Natural killer cell (primary cell): ENCODE data around the gene BRD4. TPM values are rescaled to one million over a fixed set of nuclear protein-coding genes. Genes with fewer than 3 reads are reported as not detected.
"Not testable (repeated sequence)": the region's sequence is repeated elsewhere in the genome, so short reads cannot be mapped to it uniquely, and the experiment has no call there.

Experiments
- ATAC-seq, 3 donors: fragments of 150-1000 bp in 2 of 3; fragments of 200-7000 bp in 1 of 3; cut with Tn5 transposase; 1 replicate in 1 of 3; 2 replicates in 2 of 3; pipeline ENCODE4 v1.10.0; 2021; ENCODE audit warnings: mild to moderate bottlenecking in 2 of 3, moderate library complexity in 2 of 3
- DNase-seq, 2 donors: peaks; one replicate each; pipeline versions ENCODE4 v3.0.0 to v3.0.0-alpha.2; 2013 to 2021; ENCODE audit warnings: mixed read lengths in 1 of 2
- H3K27ac ChIP-seq: one replicate; pipeline ENCODE4 v1.5.1; 2013; ENCODE audit warnings: mild to moderate bottlenecking, low read length
- H3K27me3 ChIP-seq: one replicate; pipeline ENCODE4 v1.6.1; 2013; ENCODE audit warnings: low read length; ENCODE audit not compliant: control insufficient read depth, insufficient read depth
- H3K36me3 ChIP-seq: one replicate; pipeline ENCODE4 v1.6.1; 2013; ENCODE audit warnings: low read length; ENCODE audit not compliant: control insufficient read depth, insufficient read depth
- H3K4me1 ChIP-seq: one replicate; pipeline ENCODE4 v1.6.1; 2013; ENCODE audit warnings: low read length; ENCODE audit not compliant: control insufficient read depth, insufficient read depth
- H3K4me3 ChIP-seq: one replicate; pipeline ENCODE4 v1.5.1; 2013; ENCODE audit warnings: low read length
- H3K9me3 ChIP-seq: one replicate; pipeline ENCODE4 v1.6.1; 2013; ENCODE audit warnings: low read length; ENCODE audit not compliant: control insufficient read depth, insufficient read depth
- H3K27ac Mint-ChIP-seq, 2 donors: one replicate each; pipeline ENCODE4 v1.8.0; 2022; ENCODE audit warnings: mild to moderate bottlenecking in 2 of 2, mixed read lengths in 2 of 2, moderate library complexity in 1 of 2
- H3K27me3 Mint-ChIP-seq, 2 donors: one replicate each; pipeline ENCODE4 v1.8.0; 2022; ENCODE audit warnings: low read depth in 2 of 2, mixed read lengths in 2 of 2
- H3K36me3 Mint-ChIP-seq: one replicate; pipeline ENCODE4 v1.8.0; 2022; ENCODE audit warnings: mixed read lengths
- H3K4me1 Mint-ChIP-seq, 2 donors: one replicate each; pipeline ENCODE4 v1.8.0; 2022; ENCODE audit warnings: mixed read lengths in 2 of 2
- H3K4me3 Mint-ChIP-seq: one replicate; pipeline ENCODE4 v1.8.0; 2022; ENCODE audit warnings: mild to moderate bottlenecking, moderate library complexity, mixed read lengths
- H3K9me3 Mint-ChIP-seq, 2 donors: one replicate each; pipeline ENCODE4 v1.8.0; 2022; ENCODE audit warnings: mixed read lengths in 2 of 2
- CTCF ChIP-seq: fragments of 200-600 bp; IDR thresholded peaks from one replicate; pipeline ENCODE4 v1.8.0; 2022; ENCODE audit warnings: antibody characterized with exemption
- WGBS: methylation state at CpG from one replicate; pipeline ENCODE4 v1.1.7; 2013; ENCODE audit warnings: missing lambda C conversion rate; ENCODE audit not compliant: insufficient coverage; 5-methylcytosine and 5-hydroxymethylcytosine counted together
- intact Hi-C: fragments of 100-400 bp; cut with micrococcal nuclease; formaldehyde crosslinking; loops from one replicate; pipeline ENCODE4 v1.14.2; 2022
- total RNA-seq, 4 donors: library from RNA; stranded (reverse); fragments of 120-200 nt in 1 of 4; gene quantifications; one replicate each; pipeline versions ENCODE4 v1.2.3 to v1.2.4, GENCODE V29; 2013 to 2022

The BRD4 gene
- total RNA-seq, 3 donors from 2014 or later (not counting 1 experiment from before 2014, with no cell fraction given): 91.9 to 116 (median 98.3) TPM

DNA sequence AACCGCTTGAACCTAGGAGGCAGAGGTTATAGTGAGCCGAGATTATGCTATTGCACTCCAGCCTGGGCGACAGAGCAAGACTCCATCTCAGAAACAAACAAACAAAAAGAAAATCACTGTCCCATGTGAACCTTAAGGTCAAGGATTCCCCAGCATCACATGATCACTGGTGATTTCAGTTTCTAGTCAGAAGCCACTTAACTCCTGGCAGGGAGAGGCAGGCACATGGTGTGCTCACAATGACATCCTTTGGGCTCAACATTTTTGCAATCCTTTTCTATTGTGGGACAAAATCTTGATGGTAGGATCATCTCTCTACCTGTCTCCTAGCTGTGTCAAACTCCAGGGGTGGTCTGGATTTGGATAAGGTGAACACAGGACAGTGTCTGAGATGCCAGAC lies 35.1 kb upstream of the BRD4 start:
- DNase-seq (no peak), ATAC-seq (no peak)
- Histone ChIP-seq H3K27ac (no peak overlapping the region), H3K27me3 (no peaks in the 10 kb centered on the region), H3K9me3 (no peaks in the 10 kb centered on the region), H3K4me3 (no peak overlapping the region), H3K4me1 (no peaks in the 10 kb centered on the region), H3K36me3 (peaks cover 66% of the 10 kb centered on the region)
- no peaks in the 10 kb centered on the region for H3K9me3 Mint-ChIP-seq
- H3K27ac Mint-ChIP-seq: no peak overlapping the region
- TF ChIP-seq CTCF: no peak
- no peak overlapping the region for H3K4me3 Mint-ChIP-seq
- no peaks in the 10 kb centered on the region for H3K27me3 Mint-ChIP-seq
- no peaks in the 10 kb centered on the region for H3K36me3 Mint-ChIP-seq
- H3K4me1 Mint-ChIP-seq: peaks cover 0 to 7% of the 10 kb centered on the region in 2 donors
- intact Hi-C loops: no loop called here
- WGBS: 98% methylated on average over 3 of the region's 3 CpGs

- H3K27ac Mint-ChIP-seq: no peak overlapping the region
- H3K4me1 ChIP-seq: peaks cover 6% of the 10 kb centered on the region
- peaks cover 7% of the 10 kb centered on the region for H3K36me3 Mint-ChIP-seq
Measured at GRCh38 chr19:15365264-15365663, 32.9 kb upstream of the BRD4 start.

GRCh38 chr19:15363791-15364190 lies 31.5 kb upstream of the BRD4 start:
- H3K27ac ChIP-seq, H3K27ac Mint-ChIP-seq, H3K4me3 Mint-ChIP-seq, H3K27me3 Mint-ChIP-seq, H3K9me3 ChIP-seq, DNase-seq, H3K4me1 ChIP-seq, intact Hi-C loops, H3K4me3 ChIP-seq, ATAC-seq, H3K27me3 ChIP-seq, H3K9me3 Mint-ChIP-seq: not testable (repeated sequence)
- H3K4me1 Mint-ChIP-seq: peaks cover 7 to 22% of the 10 kb centered on the region in 2 donors
- peaks cover 12% of the 10 kb centered on the region for H3K36me3 Mint-ChIP-seq
- WGBS: no CpG with 5 or more reads among the region's 3 CpGs
- peaks cover 57% of the 10 kb centered on the region for H3K36me3 ChIP-seq

More at GRCh38 chr19:15365264-15365663, 32.9 kb upstream of the BRD4 start:
- ATAC-seq (peak; percentile 33 to 42 (median 37)), DNase-seq (no peak)
- H3K4me3 Mint-ChIP-seq: no peak overlapping the region
- H3K4me1 Mint-ChIP-seq: peaks cover 3 to 12% of the 10 kb centered on the region in 2 donors
- peaks cover 64% of the 10 kb centered on the region for H3K36me3 ChIP-seq
- H3K27me3 ChIP-seq: no peaks in the 10 kb centered on the region
- no peak overlapping the region for H3K4me3 ChIP-seq
- intact Hi-C loops: no loop called here
- WGBS: 98% methylated on average over 6 of the region's 6 CpGs
- H3K9me3 ChIP-seq: no peaks in the 10 kb centered on the region
- TF ChIP-seq CTCF: no peak
- no peaks in the 10 kb centered on the region for H3K27me3 Mint-ChIP-seq
- no peak overlapping the region for H3K27ac ChIP-seq
- H3K9me3 Mint-ChIP-seq: no peaks in the 10 kb centered on the region

DNA sequence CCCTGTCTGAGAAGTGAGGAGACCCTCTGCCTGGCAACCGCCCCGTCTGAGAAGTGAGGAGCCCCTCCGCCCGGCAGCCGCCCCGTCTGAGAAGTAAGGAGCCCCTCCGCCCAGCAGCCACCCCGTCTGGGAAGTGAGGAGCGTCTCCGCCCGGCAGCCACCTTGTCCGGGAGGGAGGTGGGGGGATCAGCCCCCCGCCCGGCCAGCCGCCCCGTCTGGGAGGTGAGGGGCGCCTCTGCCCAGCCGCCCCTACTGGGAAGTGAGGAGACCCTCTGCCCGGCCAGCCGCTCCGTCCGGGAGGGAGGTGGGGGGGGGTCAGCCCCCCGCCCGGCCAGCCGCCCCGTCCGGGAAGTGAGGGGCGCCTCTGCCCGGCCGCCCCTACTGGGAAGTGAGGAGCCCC lies 30.7 kb upstream of the BRD4 start:
- Mint-ChIP-seq H3K4me1 (peaks cover 7 to 16% of the 10 kb centered on the region in 2 donors), H3K36me3 (peaks cover 16% of the 10 kb centered on the region)
- H3K9me3 Mint-ChIP-seq, H3K4me3 ChIP-seq, H3K9me3 ChIP-seq, DNase-seq, H3K27me3 ChIP-seq, intact Hi-C loops, H3K4me3 Mint-ChIP-seq, H3K4me1 ChIP-seq, ATAC-seq, H3K27ac Mint-ChIP-seq, H3K27me3 Mint-ChIP-seq, H3K27ac ChIP-seq: not testable (repeated sequence)
- H3K36me3 ChIP-seq: peaks cover 57% of the 10 kb centered on the region
- WGBS: 98% methylated on average over 9 of the region's 30 CpGs

DNA sequence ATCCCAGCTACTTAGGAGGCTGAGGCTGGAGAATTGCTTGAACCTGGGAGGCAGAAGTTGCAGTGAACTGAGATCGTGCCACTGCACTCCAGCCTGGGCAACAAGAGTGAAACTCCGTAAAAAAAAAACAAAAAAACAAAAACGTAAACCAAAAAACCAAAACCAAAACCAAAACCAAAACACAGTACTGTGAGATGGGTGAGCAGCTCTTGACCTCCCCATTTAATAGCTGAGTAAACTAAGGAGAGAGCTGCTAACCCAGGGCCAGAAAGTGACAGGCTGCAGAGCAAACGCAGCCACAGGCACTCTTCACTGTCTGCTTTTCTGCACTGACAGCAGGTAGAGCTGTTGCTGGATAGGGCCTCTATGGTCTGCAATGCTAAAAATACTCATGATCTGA lies 27.7 kb upstream of the BRD4 start:
- H3K9me3 ChIP-seq, H3K9me3 Mint-ChIP-seq, H3K27ac ChIP-seq, intact Hi-C loops, H3K4me3 Mint-ChIP-seq, H3K27me3 ChIP-seq, DNase-seq, H3K4me3 ChIP-seq, H3K4me1 ChIP-seq, H3K27me3 Mint-ChIP-seq: not testable (repeated sequence)
- peak overlapping the region; percentile 63 to 71 for H3K27ac Mint-ChIP-seq
- 48% methylated on average over 3 of the region's 4 CpGs for WGBS
- peaks cover 16% of the 10 kb centered on the region for H3K36me3 Mint-ChIP-seq
- peaks cover 54% of the 10 kb centered on the region for H3K36me3 ChIP-seq
- ATAC-seq: peak; percentile 52 to 64 (median 61)
- H3K4me1 Mint-ChIP-seq: peaks cover 7 to 16% of the 10 kb centered on the region in 2 donors
